HepG2 (cell line): ENCODE data around the gene SFXN2. TPM values are rescaled to one million over a fixed set of nuclear protein-coding genes. Genes with fewer than 3 reads are reported as not detected.

ENCODE experiments used
- ATAC-seq: fragments of 200-7000 bp; cut with Tn5 transposase; 3 replicates; pipeline ENCODE4 v1.9.1; 2020; ENCODE audit warnings: mild to moderate bottlenecking, moderate library complexity
- BruUV-seq: library from RNA; stranded (reverse); fragments of 400-500 nt; replicated peaks from 2 replicates; lab custom pipeline; 2021; lab: Mats Ljungman, UMichigan
- CTCF ChIA-PET: fragments of 300-600 bp; formaldehyde crosslinking; extraction: SDS; loops from one replicate; lab custom pipeline; 2021; ENCODE audit warnings: low total read pairs, inconsistent platforms, low intra/inter-chr PET ratio; lab: Yijun Ruan, JAX
- POLR2A ChIA-PET: fragments of 350-600 bp; sonication (Branson Sonifier 250); formaldehyde crosslinking; loops from one replicate; lab custom pipeline; 2020; ENCODE audit warnings: antibody characterized with exemption, inconsistent platforms; lab: Yijun Ruan, JAX
- DNase-seq: peaks from one replicate; pipeline ENCODE4 v3.0.0-alpha.2; 2015; ENCODE audit warnings: low spot score
- FAIRE-seq: peaks from 3 replicates; lab custom pipeline; 2011; peaks lifted over from hg19 to GRCh38; lab: Jason Lieb, UNC
- H2AFZ ChIP-seq: one replicate; pipeline ENCODE4 v1.6.1; 2011; ENCODE audit warnings: low read length, inconsistent platforms
- H3K27ac ChIP-seq: fragments of 300-600 bp; 3 replicates; pipeline ENCODE4 v1.8.0; 2011; ENCODE audit warnings: mixed run types, mild to moderate bottlenecking, mixed read lengths, low read length, inconsistent platforms; ENCODE audit not compliant: insufficient read depth; ENCODE audit errors: extremely low read length
- H3K27me3 ChIP-seq, 2 experiments: fragments of 200-600 bp in 1 of 2; 2 replicates in 1 of 2; 3 replicates in 1 of 2; pipeline versions ENCODE4 v1.6.0 to v1.8.0; 2011; ENCODE audit warnings: low read length in 2 of 2, mild to moderate bottlenecking in 2 of 2, moderate library complexity in 2 of 2, inconsistent platforms in 1 of 2; ENCODE audit not compliant: insufficient read depth in 2 of 2, control insufficient read depth in 1 of 2
- H3K36me3 ChIP-seq, 2 experiments: fragments of 200-600 bp in 1 of 2; replicated peaks in 1 of 2; 2 replicates in 1 of 2; 3 replicates in 1 of 2; pipeline versions ENCODE4 v1.5.1 to v1.8.0; 2011; ENCODE audit warnings: low read length in 2 of 2, inconsistent platforms in 1 of 2; ENCODE audit not compliant: insufficient read depth in 2 of 2, control insufficient read depth in 1 of 2
- H3K4me1 ChIP-seq: 2 replicates; pipeline ENCODE4 v1.5.1; 2012; ENCODE audit warnings: low read length, inconsistent platforms; ENCODE audit not compliant: insufficient read depth
- H3K4me2 ChIP-seq: 2 replicates; pipeline ENCODE4 v1.6.0; 2011; ENCODE audit warnings: low read depth, low read length, inconsistent platforms
- H3K4me3 ChIP-seq, 3 experiments: fragments of 200-600 bp in 1 of 3; sonication (generic), shearing (Covaris generic) in 1 of 3; replicated peaks in 1 of 3; 2 replicates each; pipeline ENCODE4 v1.5.1; 2011 to 2016; ENCODE audit warnings: low read length in 3 of 3, inconsistent platforms in 2 of 3, low read depth in 2 of 3, mild to moderate bottlenecking in 2 of 3, control low read depth in 1 of 3, mixed read lengths in 1 of 3; ENCODE audit not compliant: insufficient read depth in 1 of 3
- H3K79me2 ChIP-seq: one replicate; pipeline ENCODE4 v1.6.1; 2011; ENCODE audit warnings: low read length, inconsistent platforms; ENCODE audit not compliant: insufficient read depth
- H3K9ac ChIP-seq: 2 replicates; pipeline ENCODE4 v1.6.0; 2011; ENCODE audit warnings: mild to moderate bottlenecking, low read depth, low read length, inconsistent platforms; ENCODE audit not compliant: insufficient read depth
- H3K9me3 ChIP-seq: 2 replicates; pipeline ENCODE4 v1.5.1; 2012; ENCODE audit warnings: mild to moderate bottlenecking, low read length
- H4K20me1 ChIP-seq: 2 replicates; pipeline ENCODE4 v1.6.0; 2011; ENCODE audit warnings: inconsistent platforms, mild to moderate bottlenecking, low read length, moderate library complexity; ENCODE audit not compliant: insufficient read depth
- CERS6 ChIP-seq: sonication (generic); formaldehyde crosslinking; IDR thresholded peaks from 2 replicates; pipeline ENCODE4 v1.5.0; 2020; ENCODE audit warnings: missing genetic modification reagents
- DMAP1 ChIP-seq: IDR thresholded peaks from 2 replicates; pipeline ENCODE4 v1.6.1; 2016
- EHMT2 ChIP-seq: fragments of 200-600 bp; sonication (generic); IDR thresholded peaks from 2 replicates; pipeline ENCODE4 v1.7.0; 2017; ENCODE audit warnings: antibody characterized with exemption, low read depth, low read length, borderline replicate concordance
- EP300 ChIP-seq, 3 experiments: sonication (generic) in 1 of 3; formaldehyde crosslinking in 1 of 3; IDR thresholded peaks; 2 replicates each; pipeline versions ENCODE4 v1.5.1 to v1.6.1; 2011 to 2020; ENCODE audit warnings: low read depth in 2 of 3, low read length in 2 of 3, borderline replicate concordance in 1 of 3, improper control_type of control experiment in 1 of 3, mild to moderate bottlenecking in 1 of 3, missing genetic modification reagents in 1 of 3, moderate library complexity in 1 of 3
- PITX1 ChIP-seq: sonication (generic); formaldehyde crosslinking; IDR thresholded peaks from 2 replicates; pipeline ENCODE4 v1.5.1; 2020; ENCODE audit warnings: mild to moderate bottlenecking, missing genetic modification reagents
- ZBTB3 ChIP-seq: sonication (generic); formaldehyde crosslinking; IDR thresholded peaks from 2 replicates; pipeline ENCODE4 v1.4.0; 2020; ENCODE audit warnings: low read depth, mild to moderate bottlenecking, moderate library complexity, missing genetic modification reagents, borderline replicate concordance
- ZFX ChIP-seq: sonication (generic); formaldehyde crosslinking; IDR thresholded peaks from 2 replicates; pipeline ENCODE4 v1.4.0; 2020; ENCODE audit warnings: mild to moderate bottlenecking, low read depth, missing genetic modification reagents, moderate library complexity
- ZMAT5 ChIP-seq: sonication (generic); formaldehyde crosslinking; IDR thresholded peaks from 2 replicates; pipeline ENCODE4 v1.5.0; 2020; ENCODE audit warnings: mild to moderate bottlenecking, low read depth, missing genetic modification reagents, borderline replicate concordance
- ZNF572 ChIP-seq: sonication (generic); formaldehyde crosslinking; IDR thresholded peaks from 2 replicates; pipeline ENCODE4 v1.5.1; 2020; ENCODE audit warnings: mild to moderate bottlenecking, missing genetic modification reagents
- ZSCAN9 ChIP-seq: IDR thresholded peaks from 2 replicates; pipeline ENCODE4 v1.6.1; 2016; ENCODE audit warnings: borderline replicate concordance
- WGBS: methylation state at CpG from one replicate; pipeline ENCODE4 v1.1.6; 2017; ENCODE audit warnings: low lambda C conversion rate; 5-methylcytosine and 5-hydroxymethylcytosine counted together
- in situ Hi-C: cut with HindIII; loops from 2 replicates; pipeline ENCODE4 v1.10.0; 2017; ENCODE audit warnings: low pct_unique_long_range_greater_than_20kb; ENCODE audit not compliant: extremely low pct_ligation_motif_present
- intact Hi-C: fragments of 100-400 bp; cut with micrococcal nuclease; formaldehyde crosslinking; loops from one replicate; pipeline ENCODE4 v1.10.0; 2022; ENCODE audit not compliant: unreplicated experiment
- polyA plus RNA-seq, 8 experiments: library from polyadenylated mRNA; depleted of rRNA in 3 of 8; stranded (reverse) in 7 of 8; unstranded in 1 of 8; fragments of >200 nt; fragmentation: Illumina TruSeq in 4 of 8; extraction: Trizol in 4 of 8; gene quantifications; 2 replicates each; pipeline versions ENCODE4 v1.2.1 to v1.2.3, GENCODE V29; 2011 to 2016; ENCODE audit warnings: low read depth in 4 of 8, missing spikeins in 1 of 8, mixed read lengths in 1 of 8; ENCODE audit not compliant: insufficient read depth in 1 of 8
- total RNA-seq, 5 experiments: library from RNA; depleted of rRNA; stranded (reverse); fragments of >200 nt; fragmentation: Illumina TruSeq; extraction: Trizol; gene quantifications; 2 replicates each; pipeline ENCODE4 v1.2.3, GENCODE V29; 2016; ENCODE audit warnings: low read depth in 1 of 5
- TF ChIP-seq, protein P1 (sequence below): sonication (generic); formaldehyde crosslinking; IDR thresholded peaks from 2 replicates; pipeline ENCODE4 v1.4.0; 2020; ENCODE audit warnings: missing genetic modification reagents, borderline replicate concordance
- TF ChIP-seq, protein P2 (sequence below): sonication (generic); formaldehyde crosslinking; IDR thresholded peaks from 2 replicates; pipeline ENCODE4 v1.8.0; 2022; ENCODE audit warnings: mild to moderate bottlenecking, missing genetic modification reagents; ENCODE audit not compliant: insufficient replicate concordance
- TF ChIP-seq, protein P3 (sequence below): sonication (generic); formaldehyde crosslinking; IDR thresholded peaks from 2 replicates; pipeline ENCODE4 v1.5.0; 2020; ENCODE audit warnings: mild to moderate bottlenecking, missing genetic modification reagents

The SFXN2 gene
- total and polyA plus RNA-seq, 2 of the 13 experiments (the other 11 are each of a cell fraction or from before 2014, with no cell fraction given), result 12.8 to 21.1 TPM

GRCh38 chr10:102721954-102722353 is 7.5 kb downstream of the SFXN2 start:
- Histone ChIP-seq H3K4me3 (no peak overlapping the region), H3K9ac (0 out of 2 replicates have a peak overlapping the region, but pooled peaks have one; percentile 15), H3K4me1 (peaks cover 42% of the 10 kb centered on the region), H3K79me2 (peaks cover 37% of the 10 kb centered on the region), H3K27ac (no peak overlapping the region), H3K27me3 (no peaks in the 10 kb centered on the region), H3K36me3 (peaks cover 5 to 23% of the 10 kb centered on the region in 2 experiments), H4K20me1 (no peaks in the 10 kb centered on the region), H2AFZ (no peak overlapping the region), H3K9me3 (no peaks in the 10 kb centered on the region), H3K4me2 (no peak overlapping the region)
- WGBS, result 90% methylated on average over 4 of the region's 4 CpGs
- in situ Hi-C loops, result loop anchor here (10.0 kb wide), 1 partner anchor 183 kb away; no protein-coding TSS in a partner anchor
- intact Hi-C loops, result no loop called here
- no peak for FAIRE-seq
- BruUV-seq, result no TSS peak
- DNase-seq, result no peak
- TF ChIP-seq, protein P1, sequence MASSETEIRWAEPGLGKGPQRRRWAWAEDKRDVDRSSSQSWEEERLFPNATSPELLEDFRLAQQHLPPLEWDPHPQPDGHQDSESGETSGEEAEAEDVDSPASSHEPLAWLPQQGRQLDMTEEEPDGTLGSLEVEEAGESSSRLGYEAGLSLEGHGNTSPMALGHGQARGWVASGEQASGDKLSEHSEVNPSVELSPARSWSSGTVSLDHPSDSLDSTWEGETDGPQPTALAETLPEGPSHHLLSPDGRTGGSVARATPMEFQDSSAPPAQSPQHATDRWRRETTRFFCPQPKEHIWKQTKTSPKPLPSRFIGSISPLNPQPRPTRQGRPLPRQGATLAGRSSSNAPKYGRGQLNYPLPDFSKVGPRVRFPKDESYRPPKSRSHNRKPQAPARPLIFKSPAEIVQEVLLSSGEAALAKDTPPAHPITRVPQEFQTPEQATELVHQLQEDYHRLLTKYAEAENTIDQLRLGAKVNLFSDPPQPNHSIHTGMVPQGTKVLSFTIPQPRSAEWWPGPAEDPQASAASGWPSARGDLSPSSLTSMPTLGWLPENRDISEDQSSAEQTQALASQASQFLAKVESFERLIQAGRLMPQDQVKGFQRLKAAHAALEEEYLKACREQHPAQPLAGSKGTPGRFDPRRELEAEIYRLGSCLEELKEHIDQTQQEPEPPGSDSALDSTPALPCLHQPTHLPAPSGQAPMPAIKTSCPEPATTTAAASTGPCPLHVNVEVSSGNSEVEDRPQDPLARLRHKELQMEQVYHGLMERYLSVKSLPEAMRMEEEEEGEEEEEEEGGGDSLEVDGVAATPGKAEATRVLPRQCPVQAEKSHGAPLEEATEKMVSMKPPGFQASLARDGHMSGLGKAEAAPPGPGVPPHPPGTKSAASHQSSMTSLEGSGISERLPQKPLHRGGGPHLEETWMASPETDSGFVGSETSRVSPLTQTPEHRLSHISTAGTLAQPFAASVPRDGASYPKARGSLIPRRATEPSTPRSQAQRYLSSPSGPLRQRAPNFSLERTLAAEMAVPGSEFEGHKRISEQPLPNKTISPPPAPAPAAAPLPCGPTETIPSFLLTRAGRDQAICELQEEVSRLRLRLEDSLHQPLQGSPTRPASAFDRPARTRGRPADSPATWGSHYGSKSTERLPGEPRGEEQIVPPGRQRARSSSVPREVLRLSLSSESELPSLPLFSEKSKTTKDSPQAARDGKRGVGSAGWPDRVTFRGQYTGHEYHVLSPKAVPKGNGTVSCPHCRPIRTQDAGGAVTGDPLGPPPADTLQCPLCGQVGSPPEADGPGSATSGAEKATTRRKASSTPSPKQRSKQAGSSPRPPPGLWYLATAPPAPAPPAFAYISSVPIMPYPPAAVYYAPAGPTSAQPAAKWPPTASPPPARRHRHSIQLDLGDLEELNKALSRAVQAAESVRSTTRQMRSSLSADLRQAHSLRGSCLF, result no peak
- TF ChIP-seq ZFX (CRISPR knock-in tag), result no peak
- no peak for TF ChIP-seq EP300 (IDR thresholded peaks at IDR 0.05; ENCODE audit: low read depth in 2 of 2, low read length in 2 of 2)
- TF ChIP-seq EP300 (CRISPR knock-in tag; IDR thresholded peaks at IDR 0.05; ENCODE audit: borderline replicate concordance), result no peak
- TF ChIP-seq ZMAT5 (CRISPR knock-in tag), result no peak
- no peak for TF ChIP-seq ZSCAN9 (CRISPR knock-in tag)
- TF ChIP-seq ZNF572 (CRISPR knock-in tag), result no peak
- no peak for TF ChIP-seq PITX1
- TF ChIP-seq, protein P2, sequence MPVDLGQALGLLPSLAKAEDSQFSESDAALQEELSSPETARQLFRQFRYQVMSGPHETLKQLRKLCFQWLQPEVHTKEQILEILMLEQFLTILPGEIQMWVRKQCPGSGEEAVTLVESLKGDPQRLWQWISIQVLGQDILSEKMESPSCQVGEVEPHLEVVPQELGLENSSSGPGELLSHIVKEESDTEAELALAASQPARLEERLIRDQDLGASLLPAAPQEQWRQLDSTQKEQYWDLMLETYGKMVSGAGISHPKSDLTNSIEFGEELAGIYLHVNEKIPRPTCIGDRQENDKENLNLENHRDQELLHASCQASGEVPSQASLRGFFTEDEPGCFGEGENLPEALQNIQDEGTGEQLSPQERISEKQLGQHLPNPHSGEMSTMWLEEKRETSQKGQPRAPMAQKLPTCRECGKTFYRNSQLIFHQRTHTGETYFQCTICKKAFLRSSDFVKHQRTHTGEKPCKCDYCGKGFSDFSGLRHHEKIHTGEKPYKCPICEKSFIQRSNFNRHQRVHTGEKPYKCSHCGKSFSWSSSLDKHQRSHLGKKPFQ (CRISPR knock-in tag), result no peak
- TF ChIP-seq ZBTB3 (CRISPR knock-in tag), result no peak
- TF ChIP-seq EHMT2, result no peak
- no peak for TF ChIP-seq DMAP1 (CRISPR knock-in tag)
- TF ChIP-seq, protein P3, sequence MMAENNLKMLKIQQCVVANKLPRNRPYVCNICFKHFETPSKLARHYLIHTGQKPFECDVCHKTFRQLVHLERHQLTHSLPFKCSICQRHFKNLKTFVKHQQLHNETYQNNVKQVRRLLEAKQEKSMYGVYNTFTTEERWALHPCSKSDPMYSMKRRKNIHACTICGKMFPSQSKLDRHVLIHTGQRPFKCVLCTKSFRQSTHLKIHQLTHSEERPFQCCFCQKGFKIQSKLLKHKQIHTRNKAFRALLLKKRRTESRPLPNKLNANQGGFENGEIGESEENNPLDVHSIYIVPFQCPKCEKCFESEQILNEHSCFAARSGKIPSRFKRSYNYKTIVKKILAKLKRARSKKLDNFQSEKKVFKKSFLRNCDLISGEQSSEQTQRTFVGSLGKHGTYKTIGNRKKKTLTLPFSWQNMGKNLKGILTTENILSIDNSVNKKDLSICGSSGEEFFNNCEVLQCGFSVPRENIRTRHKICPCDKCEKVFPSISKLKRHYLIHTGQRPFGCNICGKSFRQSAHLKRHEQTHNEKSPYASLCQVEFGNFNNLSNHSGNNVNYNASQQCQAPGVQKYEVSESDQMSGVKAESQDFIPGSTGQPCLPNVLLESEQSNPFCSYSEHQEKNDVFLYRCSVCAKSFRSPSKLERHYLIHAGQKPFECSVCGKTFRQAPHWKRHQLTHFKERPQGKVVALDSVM, result no peak
- no peak for TF ChIP-seq CERS6 (CRISPR knock-in tag)
- POLR2A ChIA-PET, result no interaction called here
- CTCF ChIA-PET, result no interaction called here
- no peak for ATAC-seq
